Activated T-cell treated with anti-CD3 and anti-CD28 coated beads for 4 hours (primary cell): Measurements from ENCODE around the gene SPART.
A peak's percentile ranks its signal among the peaks of the same experiment; 100 is the strongest.

Source experiments
- DNase-seq: peaks from one replicate; pipeline ENCODE4 v3.0.0-alpha.2; 2020

The SPART gene

GRCh38 chr13:36346222-36347083, at the start of gene SPART:
Gene SPART, minus strand, starts transcription at chr13:36346394. Its CDS starts 10,564 bp downstream, at chr13:36335830.
- peak; percentile 85 for DNase-seq

- no peak for DNase-seq
These were observed 49.1 kb upstream of the SPART start for GRCh38 chr13:36395280-36395679.

GRCh38 chr13:36385489-36385888, 39.3 kb upstream of the SPART start:
- DNase-seq, result no peak

- no peak for DNase-seq
These were observed 35.8 kb upstream of the SPART start for GRCh38 chr13:36382030-36382429.

- DNase-seq, result no peak
These were observed 31.8 kb upstream of the SPART start for GRCh38 chr13:36377826-36378468.

GRCh38 chr13:36374063-36374462, 27.9 kb upstream of the SPART start:
- no peak for DNase-seq

- no peak for DNase-seq
These were observed 25.0 kb upstream of the SPART start for GRCh38 chr13:36371185-36371584.

- DNase-seq, result no peak
These were observed 23.9 kb upstream of the SPART start for GRCh38 chr13:36370108-36370429.

- DNase-seq, result no peak
These were observed 23.3 kb upstream of the SPART start for GRCh38 chr13:36369268-36370107.

GRCh38 chr13:36366031-36366430, 19.8 kb upstream of the SPART start:
- DNase-seq, result no peak

- DNase-seq, result no peak
These were observed 17.2 kb upstream of the SPART start for GRCh38 chr13:36363366-36363863.

GRCh38 chr13:36362914-36363313, 16.7 kb upstream of the SPART start:
- DNase-seq, result no peak

GRCh38 chr13:36362251-36362650, 16.1 kb upstream of the SPART start:
- DNase-seq, result no peak

GRCh38 chr13:36360903-36361302, 14.7 kb upstream of the SPART start:
- DNase-seq, result no peak

- DNase-seq, result no peak
These were observed 13.2 kb upstream of the SPART start for GRCh38 chr13:36359301-36359950.

GRCh38 chr13:36358175-36358718, 12.1 kb upstream of the SPART start:
- no peak for DNase-seq

GRCh38 chr13:36357692-36358091, 11.5 kb upstream of the SPART start:
- DNase-seq, result no peak

GRCh38 chr13:36357231-36357630, 11.0 kb upstream of the SPART start:
- no peak for DNase-seq

GRCh38 chr13:36356058-36356457, 9.9 kb upstream of the SPART start:
- DNase-seq, result no peak

GRCh38 chr13:36355632-36356031, 9.4 kb upstream of the SPART start:
- no peak for DNase-seq

GRCh38 chr13:36354842-36355623, 8.8 kb upstream of the SPART start:
- no peak for DNase-seq

GRCh38 chr13:36353001-36353400, 6.8 kb upstream of the SPART start:
- no peak for DNase-seq
